ENCODE results near the gene ADAMTS7.

- no peak for TF ChIP-seq POLR2A (IDR thresholded peaks at IDR 0.05; ENCODE audit: low read depth, low read length)
- no peak for TF ChIP-seq POLR2AphosphoS5 (IDR thresholded peaks at IDR 0.05; ENCODE audit: low read depth, low read length)
- TF ChIP-seq TAF1 (IDR thresholded peaks at IDR 0.05; ENCODE audit: low read depth, low read length), result no peak
- no peak for TF ChIP-seq SPI1 (IDR thresholded peaks at IDR 0.05; ENCODE audit: low read depth, low read length)
- TF ChIP-seq POU2F2 (IDR thresholded peaks at IDR 0.05; ENCODE audit: low read depth, low read length), result no peak
- no peak for TF ChIP-seq PAX5 (IDR thresholded peaks at IDR 0.05; ENCODE audit: insufficient read depth, low read length, severe bottlenecking)
Measured at GRCh38 chr15:78757636-78757905, 53.7 kb downstream of the ADAMTS7 start.
